Uterus (tissue), 4 donors: Measurements from ENCODE around the gene DNAJC25. TPM values are rescaled to one million over a fixed set of nuclear protein-coding genes. Genes with fewer than 3 reads are reported as not detected.
"Not testable (repeated sequence)": the region's sequence is repeated elsewhere in the genome, so short reads cannot be mapped to it uniquely, and the experiment has no call there.

Source experiments
- DNase-seq, 2 donors: peaks; one replicate each; pipeline ENCODE4 v3.0.0-alpha.2; 2019 to 2020
- H3K27ac ChIP-seq, 2 donors: fragments of 200-600 bp; sonication (generic); 1 replicate in 1 of 2; 2 replicates in 1 of 2; pipeline ENCODE4 v1.5.1; 2016 to 2018
- H3K27me3 ChIP-seq, 2 donors: fragments of 200-600 bp; sonication (generic); one replicate each; pipeline ENCODE4 v1.5.1; 2018 to 2019; ENCODE audit warnings: control low read depth in 1 of 2
- H3K36me3 ChIP-seq, 2 donors: fragments of 200-600 bp; sonication (generic); one replicate each; pipeline ENCODE4 v1.5.1; 2019; ENCODE audit warnings: control low read depth in 1 of 2
- H3K4me1 ChIP-seq, 2 donors: fragments of 200-600 bp; sonication (generic); one replicate each; pipeline ENCODE4 v1.5.1; 2018 to 2019; ENCODE audit warnings: control low read depth in 1 of 2
- H3K4me3 ChIP-seq, 2 donors: fragments of 200-600 bp; sonication (generic); 1 replicate in 1 of 2; 2 replicates in 1 of 2; pipeline ENCODE4 v1.5.1; 2018 to 2019; ENCODE audit warnings: mild to moderate bottlenecking in 1 of 2
- H3K9me3 ChIP-seq, 2 donors: fragments of 200-600 bp; sonication (generic); one replicate each; pipeline ENCODE4 v1.5.1; 2019; ENCODE audit warnings: control low read depth in 1 of 2
- CTCF ChIP-seq, 4 experiments: fragments of 200-600 bp in 2 of 4; fragments of 450-650 bp in 2 of 4; sonication (generic) in 2 of 4; IDR thresholded peaks; one replicate each; pipeline ENCODE4 v1.5.1; 2016 to 2019; ENCODE audit warnings: antibody characterized with exemption in 4 of 4, mild to moderate bottlenecking in 2 of 4, moderate library complexity in 1 of 4
- POLR2A ChIP-seq, 2 donors: fragments of 450-650 bp; IDR thresholded peaks; one replicate each; pipeline ENCODE4 v1.6.1; 2016; ENCODE audit warnings: antibody characterized with exemption in 2 of 2, mild to moderate bottlenecking in 1 of 2, moderate library complexity in 1 of 2
- intact Hi-C: fragments of 100-400 bp; cut with DNase I; formaldehyde crosslinking; loops from one replicate; pipeline ENCODE4 v1.15.1; 2023; ENCODE audit warnings: low total_unique reads
- total RNA-seq, 4 donors: library from RNA; depleted of rRNA in 3 of 4; stranded (reverse); fragments of >200 nt in 3 of 4; gene quantifications; one replicate each; pipeline versions ENCODE4 v1.1.0 to v1.2.4, GENCODE V29; 2014 to 2023
- donor health status: DM: yes; HTN: yes; CAD: no.

The DNAJC25 gene
- total RNA-seq, 4 donors from 2014 or later, result 8.4 to 24.7 (median 9.1) TPM; not detected in 1

DNA sequence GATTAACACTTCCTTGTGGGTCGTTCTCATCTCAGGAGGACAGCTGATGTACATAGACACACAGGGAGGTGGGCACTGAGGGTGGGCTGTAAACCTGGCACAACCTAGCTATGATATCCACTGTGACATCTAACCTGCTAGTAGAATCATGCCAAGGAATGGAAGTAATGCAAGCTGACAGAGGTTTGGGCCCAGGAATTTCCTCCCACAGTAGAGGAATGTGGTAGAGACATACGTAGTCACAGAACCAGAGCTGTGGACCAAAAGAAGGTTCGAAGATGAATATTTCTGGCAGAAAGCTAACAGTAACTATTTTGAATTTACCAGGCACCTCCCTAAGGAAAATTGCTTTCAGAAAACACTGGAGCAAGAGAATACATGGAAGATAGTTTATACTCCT is 15.2 kb upstream of the DNAJC25 start:
- H3K4me1 ChIP-seq, result no peaks in the 10 kb centered on the region
- no peak for DNase-seq
- intact Hi-C loops, result no loop called here
- no peak overlapping the region for H3K27ac ChIP-seq
- no peaks in the 10 kb centered on the region for H3K36me3 ChIP-seq
- no peak for TF ChIP-seq CTCF (IDR thresholded peaks at IDR 0.05)
- no peak for TF ChIP-seq POLR2A (IDR thresholded peaks at IDR 0.05)
- no peaks in the 10 kb centered on the region for H3K9me3 ChIP-seq
- no peak overlapping the region for H3K4me3 ChIP-seq
- H3K27me3 ChIP-seq, result no peaks in the 10 kb centered on the region

GRCh38 chr9:111617349-111617748 is 13.8 kb upstream of the DNAJC25 start:
- intact Hi-C loops, H3K36me3 ChIP-seq, DNase-seq, H3K9me3 ChIP-seq, H3K4me3 ChIP-seq, H3K27ac ChIP-seq, H3K4me1 ChIP-seq, H3K27me3 ChIP-seq: not testable (repeated sequence)

- H3K36me3 ChIP-seq, result no peaks in the 10 kb centered on the region
- no peaks in the 10 kb centered on the region for H3K9me3 ChIP-seq
- intact Hi-C loops, result no loop called here
- H3K27ac ChIP-seq, result no peak overlapping the region
- H3K27me3 ChIP-seq, result no peaks in the 10 kb centered on the region
- H3K4me1 ChIP-seq, result no peaks in the 10 kb centered on the region
- DNase-seq, result peak; percentile 20 to 41
- H3K4me3 ChIP-seq, result no peak overlapping the region
- TF ChIP-seq CTCF (IDR thresholded peaks at IDR 0.05) (peak; percentile 59 to 84 (median 73)), POLR2A (IDR thresholded peaks at IDR 0.05) (no peak)
Observed at GRCh38 chr9:111621895-111622480, 9.1 kb upstream of the DNAJC25 start.

GRCh38 chr9:111622626-111623025 is 8.5 kb upstream of the DNAJC25 start:
- H3K9me3 ChIP-seq, result no peaks in the 10 kb centered on the region
- no peaks in the 10 kb centered on the region for H3K4me1 ChIP-seq
- no peaks in the 10 kb centered on the region for H3K27me3 ChIP-seq
- DNase-seq, result no peak
- H3K36me3 ChIP-seq, result no peaks in the 10 kb centered on the region
- no peak overlapping the region for H3K4me3 ChIP-seq
- intact Hi-C loops, result no loop called here
- no peak overlapping the region for H3K27ac ChIP-seq
- no peak for TF ChIP-seq CTCF (IDR thresholded peaks at IDR 0.05)
- no peak for TF ChIP-seq POLR2A (IDR thresholded peaks at IDR 0.05)

- DNase-seq, result no peak
- intact Hi-C loops, result no loop called here
- Histone ChIP-seq H3K27me3 (no peaks in the 10 kb centered on the region), H3K4me3 (no peak overlapping the region), H3K9me3 (no peaks in the 10 kb centered on the region), H3K4me1 (no peaks in the 10 kb centered on the region), H3K27ac (no peak overlapping the region), H3K36me3 (no peaks in the 10 kb centered on the region)
- TF ChIP-seq POLR2A (IDR thresholded peaks at IDR 0.05) (no peak), CTCF (IDR thresholded peaks at IDR 0.05) (no peak)
Observed at GRCh38 chr9:111627260-111627963, 3.7 kb upstream of the DNAJC25 start.
